GM13977 (cell line): ENCODE results near the gene SLCO2A1.

Experiments used
- DNase-seq: peaks from one replicate; pipeline ENCODE4 v3.0.0; 2012; ENCODE audit warnings: low spot score
- CTCF ChIP-seq: IDR thresholded peaks from 2 replicates; pipeline ENCODE4 v1.5.1; 2012; ENCODE audit warnings: mild to moderate bottlenecking, control low read depth; ENCODE audit not compliant: insufficient read depth; ENCODE audit errors: extremely low read depth, missing control alignments
- in situ Hi-C: fragments of 300-500 bp; cut with MboI; formaldehyde crosslinking; loops from one replicate; pipeline ENCODE4 v1.12.0; 2022; ENCODE audit warnings: low sequenced_read_pairs, low pct_unique_long_range_greater_than_20kb, mixed read lengths, inconsistent platforms; ENCODE audit not compliant: unreplicated experiment

Gene SLCO2A1

GRCh38 chr3:133883641-133884040 lies 146.1 kb downstream of the SLCO2A1 start:
- in situ Hi-C loops = no loop called here
- no peak for TF ChIP-seq CTCF
- no peak for DNase-seq

DNA sequence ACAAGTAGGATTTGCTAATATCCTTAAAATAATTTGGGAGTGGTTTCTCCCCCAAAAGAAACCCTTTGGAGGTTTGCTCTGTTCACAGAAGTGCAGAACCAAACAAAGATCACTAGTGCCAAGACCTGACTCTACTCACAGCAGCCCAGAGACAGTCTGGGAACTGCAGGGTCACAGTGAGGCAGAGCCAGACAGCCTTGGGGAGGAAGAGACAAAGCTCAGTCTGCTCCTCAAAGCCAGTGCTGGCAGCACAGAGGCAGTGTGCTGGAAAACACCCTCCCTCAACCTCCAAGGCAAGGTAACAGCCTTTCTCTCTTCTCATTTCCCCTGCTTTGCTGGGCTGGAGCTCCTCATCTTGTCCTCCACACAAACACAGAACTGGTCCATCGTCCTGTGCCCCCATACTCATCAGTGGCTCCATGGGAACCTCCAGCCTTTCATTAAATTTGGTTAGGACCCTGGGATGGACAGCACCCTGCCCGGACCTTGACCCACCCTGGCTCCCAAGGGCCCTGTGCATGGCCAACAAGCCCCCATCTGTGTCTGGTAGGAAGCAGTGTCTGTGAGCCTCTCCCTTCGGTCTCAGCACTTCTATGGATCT lies 146.6 kb downstream of the SLCO2A1 start:
- in situ Hi-C loops = no loop called here
- no peak for TF ChIP-seq CTCF
- DNase-seq = no peak

- in situ Hi-C loops = no loop called here
- no peak for TF ChIP-seq CTCF
- no peak for DNase-seq
Observed at GRCh38 chr3:133881939-133882825, 147.5 kb downstream of the SLCO2A1 start.

- in situ Hi-C loops = no loop called here
- DNase-seq = no peak
- TF ChIP-seq CTCF = no peak
Observed at GRCh38 chr3:133881492-133881891, 148.2 kb downstream of the SLCO2A1 start.

GRCh38 chr3:133880886-133881455 lies 148.8 kb downstream of the SLCO2A1 start:
- DNase-seq = no peak
- in situ Hi-C loops = no loop called here
- no peak for TF ChIP-seq CTCF

- no peak for TF ChIP-seq CTCF
- in situ Hi-C loops = no loop called here
- no peak for DNase-seq
Observed at GRCh38 chr3:133880287-133880686, 149.4 kb downstream of the SLCO2A1 start.
